Neural progenitor cell (in vitro differentiated cells): ENCODE results near the gene PRPH2.

ENCODE experiments used
- EZH2 ChIP-seq: fragments of 200-600 bp; sonication (generic); IDR thresholded peaks from 2 replicates; pipeline ENCODE4 v1.6.1; 2017; ENCODE audit warnings: antibody characterized with exemption, mild to moderate bottlenecking, moderate library complexity
- EZH2phosphoT487 ChIP-seq: fragments of 200-600 bp; sonication (generic); IDR thresholded peaks from 2 replicates; pipeline ENCODE4 v1.6.1; 2017; ENCODE audit warnings: antibody characterized with exemption
- TF ChIP-seq, protein P1 (sequence below): fragments of 200-600 bp; sonication (generic); IDR thresholded peaks from 2 replicates; pipeline ENCODE4 v1.5.1; 2017; ENCODE audit warnings: antibody characterized with exemption, mild to moderate bottlenecking

DNA sequence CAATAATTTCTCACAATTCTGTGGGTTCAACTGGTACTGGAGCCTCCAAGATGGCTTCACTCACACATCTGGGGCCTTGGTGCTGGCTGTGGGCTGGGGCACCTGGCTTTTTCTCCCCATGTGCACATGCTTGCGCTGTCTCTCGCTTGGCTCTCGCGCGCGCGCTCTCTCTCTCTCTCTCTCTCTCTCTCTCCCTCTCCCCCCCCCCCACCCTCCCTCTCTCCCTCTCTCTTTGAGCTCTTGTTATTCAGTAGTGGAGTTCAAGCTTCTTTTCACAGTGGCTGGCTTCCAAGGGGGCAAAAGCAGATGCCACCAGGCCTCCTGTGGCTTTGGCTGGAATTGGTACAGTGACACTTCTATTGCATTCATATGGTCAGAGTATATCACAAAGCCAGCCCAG lies 34.3 kb upstream of the PRPH2 start:
- TF ChIP-seq, protein P1, sequence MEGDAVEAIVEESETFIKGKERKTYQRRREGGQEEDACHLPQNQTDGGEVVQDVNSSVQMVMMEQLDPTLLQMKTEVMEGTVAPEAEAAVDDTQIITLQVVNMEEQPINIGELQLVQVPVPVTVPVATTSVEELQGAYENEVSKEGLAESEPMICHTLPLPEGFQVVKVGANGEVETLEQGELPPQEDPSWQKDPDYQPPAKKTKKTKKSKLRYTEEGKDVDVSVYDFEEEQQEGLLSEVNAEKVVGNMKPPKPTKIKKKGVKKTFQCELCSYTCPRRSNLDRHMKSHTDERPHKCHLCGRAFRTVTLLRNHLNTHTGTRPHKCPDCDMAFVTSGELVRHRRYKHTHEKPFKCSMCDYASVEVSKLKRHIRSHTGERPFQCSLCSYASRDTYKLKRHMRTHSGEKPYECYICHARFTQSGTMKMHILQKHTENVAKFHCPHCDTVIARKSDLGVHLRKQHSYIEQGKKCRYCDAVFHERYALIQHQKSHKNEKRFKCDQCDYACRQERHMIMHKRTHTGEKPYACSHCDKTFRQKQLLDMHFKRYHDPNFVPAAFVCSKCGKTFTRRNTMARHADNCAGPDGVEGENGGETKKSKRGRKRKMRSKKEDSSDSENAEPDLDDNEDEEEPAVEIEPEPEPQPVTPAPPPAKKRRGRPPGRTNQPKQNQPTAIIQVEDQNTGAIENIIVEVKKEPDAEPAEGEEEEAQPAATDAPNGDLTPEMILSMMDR, result no peak
- TF ChIP-seq EZH2, result no peak
- no peak for TF ChIP-seq EZH2phosphoT487
